Suprapubic skin (tissue), 4 donors: ENCODE data around the gene SLC35E4. TPM values are rescaled to one million over a fixed set of nuclear protein-coding genes. Genes with fewer than 3 reads are reported as not detected.

ENCODE experiments used
- DNase-seq, 2 donors: peaks; one replicate each; pipeline ENCODE4 v3.0.0-alpha.2; 2019; ENCODE audit warnings: low spot score in 2 of 2
- H3K27ac ChIP-seq: fragments of 200-600 bp; sonication (generic); one replicate; pipeline ENCODE4 v1.5.1; 2019
- H3K27me3 ChIP-seq: fragments of 200-600 bp; sonication (generic); one replicate; pipeline ENCODE4 v1.5.1; 2019
- H3K36me3 ChIP-seq: fragments of 200-600 bp; sonication (generic); one replicate; pipeline ENCODE4 v1.5.1; 2019
- H3K4me1 ChIP-seq: fragments of 200-600 bp; sonication (generic); one replicate; pipeline ENCODE4 v1.5.1; 2019
- H3K4me3 ChIP-seq: fragments of 200-600 bp; sonication (generic); one replicate; pipeline ENCODE4 v1.5.1; 2019; ENCODE audit warnings: mild to moderate bottlenecking
- H3K9me3 ChIP-seq: fragments of 200-600 bp; sonication (generic); one replicate; pipeline ENCODE4 v1.5.1; 2019
- EP300 ChIP-seq: sonication (generic); formaldehyde crosslinking; IDR thresholded peaks from one replicate; pipeline ENCODE4 v1.6.1; 2017; ENCODE audit warnings: antibody characterized with exemption
- POLR2A ChIP-seq, 2 donors: fragments of 450-650 bp; IDR thresholded peaks; one replicate each; pipeline ENCODE4 v1.6.1; 2017; ENCODE audit warnings: antibody characterized with exemption in 2 of 2, mild to moderate bottlenecking in 2 of 2, moderate library complexity in 2 of 2
- POLR2AphosphoS5 ChIP-seq, 3 donors: sonication (generic); formaldehyde crosslinking; IDR thresholded peaks; one replicate each; pipeline ENCODE4 v1.6.1; 2017; ENCODE audit warnings: antibody characterized with exemption in 3 of 3
- WGBS: methylation state at CpG from one replicate; pipeline ENCODE4 v1.1.5; 2018; 5-methylcytosine and 5-hydroxymethylcytosine counted together
- total RNA-seq, 4 donors: library from RNA; depleted of rRNA; stranded (reverse); fragments of >200 nt; gene quantifications; one replicate each; pipeline ENCODE4 v1.1.0, GENCODE V29; 2016
- TF ChIP-seq, protein P1 (sequence below), 2 donors: fragments of 200-600 bp in 1 of 2; fragments of 450-650 bp in 1 of 2; sonication (generic) in 1 of 2; IDR thresholded peaks; one replicate each; pipeline ENCODE4 v1.5.1; 2016 to 2019; ENCODE audit warnings: antibody characterized with exemption in 2 of 2, mild to moderate bottlenecking in 1 of 2, moderate library complexity in 1 of 2

The SLC35E4 gene
- total RNA-seq, 4 donors from 2014 or later, result 17.0 to 20.3 (median 18.8) TPM

DNA sequence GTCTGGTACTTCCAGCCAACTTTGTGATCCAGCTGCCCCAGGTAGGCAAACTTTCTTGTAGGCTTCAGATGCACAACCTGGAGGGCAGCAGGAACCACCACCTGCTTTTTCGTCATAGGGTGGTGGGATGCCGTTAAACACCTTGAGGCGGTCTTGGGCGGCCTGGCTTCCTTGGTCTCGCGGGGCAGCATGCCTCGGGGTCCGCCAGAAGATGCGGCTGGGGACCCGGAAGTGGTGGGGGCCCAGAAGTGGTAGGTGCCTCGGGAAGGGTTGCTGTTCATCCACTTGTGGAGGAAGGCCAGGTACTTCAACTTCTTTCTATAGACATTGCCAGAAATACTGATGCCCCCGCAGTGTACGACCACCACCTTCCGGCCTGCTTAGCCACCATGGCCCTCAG is 18.8 kb downstream of the SLC35E4 start:
- Histone ChIP-seq H3K4me1 (peaks cover 3% of the 10 kb centered on the region), H3K27me3 (no peaks in the 10 kb centered on the region), H3K36me3 (peaks cover 4% of the 10 kb centered on the region), H3K4me3 (no peak overlapping the region), H3K9me3 (no peaks in the 10 kb centered on the region), H3K27ac (no peak overlapping the region)
- TF ChIP-seq EP300 (no peak), POLR2AphosphoS5 (IDR thresholded peaks at IDR 0.05) (no peak), POLR2A (IDR thresholded peaks at IDR 0.05) (no peak)
- TF ChIP-seq, protein P1, sequence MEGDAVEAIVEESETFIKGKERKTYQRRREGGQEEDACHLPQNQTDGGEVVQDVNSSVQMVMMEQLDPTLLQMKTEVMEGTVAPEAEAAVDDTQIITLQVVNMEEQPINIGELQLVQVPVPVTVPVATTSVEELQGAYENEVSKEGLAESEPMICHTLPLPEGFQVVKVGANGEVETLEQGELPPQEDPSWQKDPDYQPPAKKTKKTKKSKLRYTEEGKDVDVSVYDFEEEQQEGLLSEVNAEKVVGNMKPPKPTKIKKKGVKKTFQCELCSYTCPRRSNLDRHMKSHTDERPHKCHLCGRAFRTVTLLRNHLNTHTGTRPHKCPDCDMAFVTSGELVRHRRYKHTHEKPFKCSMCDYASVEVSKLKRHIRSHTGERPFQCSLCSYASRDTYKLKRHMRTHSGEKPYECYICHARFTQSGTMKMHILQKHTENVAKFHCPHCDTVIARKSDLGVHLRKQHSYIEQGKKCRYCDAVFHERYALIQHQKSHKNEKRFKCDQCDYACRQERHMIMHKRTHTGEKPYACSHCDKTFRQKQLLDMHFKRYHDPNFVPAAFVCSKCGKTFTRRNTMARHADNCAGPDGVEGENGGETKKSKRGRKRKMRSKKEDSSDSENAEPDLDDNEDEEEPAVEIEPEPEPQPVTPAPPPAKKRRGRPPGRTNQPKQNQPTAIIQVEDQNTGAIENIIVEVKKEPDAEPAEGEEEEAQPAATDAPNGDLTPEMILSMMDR (IDR thresholded peaks at IDR 0.05), result no peak
- no peak for DNase-seq
- WGBS, result 85% methylated on average over 7 of the region's 14 CpGs

DNA sequence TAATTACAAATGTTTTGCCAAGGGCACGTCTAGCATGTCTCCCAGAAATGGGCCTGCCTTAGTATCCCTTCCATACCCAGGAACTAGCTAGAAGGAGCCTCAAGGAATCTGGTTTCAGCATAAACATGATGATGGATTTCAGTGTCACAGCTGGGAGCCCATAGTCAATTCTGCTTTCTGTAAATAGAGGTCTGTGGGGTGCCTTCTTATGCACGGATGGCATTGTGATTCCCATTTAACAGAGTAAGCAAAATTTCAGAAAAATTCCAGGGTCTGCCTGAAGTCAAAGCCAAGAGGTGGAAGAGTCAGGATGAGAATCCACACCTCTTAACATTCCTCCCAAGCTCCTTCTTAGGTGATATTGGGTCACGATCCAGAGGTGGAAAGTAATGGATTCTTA is 20.0 kb downstream of the SLC35E4 start:
- Histone ChIP-seq H3K4me3 (no peak overlapping the region), H3K9me3 (no peaks in the 10 kb centered on the region), H3K36me3 (peaks cover 4% of the 10 kb centered on the region), H3K27me3 (no peaks in the 10 kb centered on the region), H3K27ac (no peak overlapping the region), H3K4me1 (no peaks in the 10 kb centered on the region)
- WGBS, result 75% methylated on average over 3 of the region's 3 CpGs
- no peak for DNase-seq
- TF ChIP-seq, protein P1 (IDR thresholded peaks at IDR 0.05), result no peak
- TF ChIP-seq POLR2AphosphoS5 (IDR thresholded peaks at IDR 0.05) (no peak), POLR2A (IDR thresholded peaks at IDR 0.05) (no peak), EP300 (no peak)

DNA sequence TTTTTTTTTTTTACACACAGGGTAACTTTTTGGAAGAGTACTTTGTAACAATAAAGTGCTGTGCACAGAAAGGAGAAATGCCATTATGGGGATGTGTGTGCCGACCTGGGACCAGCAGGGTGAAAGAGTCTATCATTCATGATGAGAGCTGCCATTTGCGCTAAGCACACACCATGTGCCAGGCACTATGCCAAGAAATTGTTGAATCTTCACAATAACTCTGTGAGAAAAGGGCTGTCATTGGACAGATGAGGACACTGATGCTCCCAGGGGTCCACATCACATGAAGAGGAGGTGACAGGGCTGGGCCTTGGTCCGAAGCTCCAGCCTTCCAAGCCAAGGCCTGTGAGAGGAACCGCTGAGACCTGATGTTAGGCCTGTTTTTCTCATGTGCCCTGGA is 26.5 kb downstream of the SLC35E4 start:
- DNase-seq, result no peak
- Histone ChIP-seq H3K27ac (no peak overlapping the region), H3K27me3 (no peaks in the 10 kb centered on the region), H3K4me3 (no peak overlapping the region), H3K36me3 (peaks cover 21% of the 10 kb centered on the region), H3K4me1 (peaks cover 12% of the 10 kb centered on the region), H3K9me3 (no peaks in the 10 kb centered on the region)
- TF ChIP-seq, protein P1 (IDR thresholded peaks at IDR 0.05), result no peak
- TF ChIP-seq EP300, result no peak
- TF ChIP-seq POLR2A (IDR thresholded peaks at IDR 0.05), result no peak
- no peak for TF ChIP-seq POLR2AphosphoS5 (IDR thresholded peaks at IDR 0.05)
- 91% methylated on average over 4 of the region's 4 CpGs for WGBS

DNA sequence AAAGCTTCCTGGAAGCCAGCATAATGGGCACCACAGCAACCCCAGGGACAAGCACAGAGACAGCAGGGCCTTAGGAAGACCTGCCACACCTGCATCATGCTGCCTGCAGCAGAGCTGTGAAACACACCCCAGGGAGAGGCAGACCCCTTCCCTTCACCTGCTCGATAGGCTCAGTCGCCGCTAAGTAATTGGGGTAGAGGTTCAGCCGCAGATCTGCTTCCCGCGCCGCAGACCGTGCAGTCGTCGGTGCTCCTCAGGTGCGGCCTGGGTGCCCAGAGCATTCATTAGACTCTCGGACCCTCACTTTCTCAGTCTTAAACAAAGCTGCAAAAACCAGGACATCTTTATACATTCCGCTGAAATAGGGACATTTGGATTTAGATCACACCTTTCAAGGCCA is 29.2 kb downstream of the SLC35E4 start:
- Histone ChIP-seq H3K4me3 (no peak overlapping the region), H3K4me1 (peaks cover 21% of the 10 kb centered on the region), H3K27me3 (no peaks in the 10 kb centered on the region), H3K9me3 (no peaks in the 10 kb centered on the region), H3K36me3 (peaks cover 21% of the 10 kb centered on the region), H3K27ac (no peak overlapping the region)
- 95% methylated on average over 13 of the region's 13 CpGs for WGBS
- TF ChIP-seq, protein P1 (IDR thresholded peaks at IDR 0.05), result no peak
- no peak for TF ChIP-seq POLR2A (IDR thresholded peaks at IDR 0.05)
- no peak for TF ChIP-seq POLR2AphosphoS5 (IDR thresholded peaks at IDR 0.05)
- no peak for TF ChIP-seq EP300
- DNase-seq, result no peak

DNA sequence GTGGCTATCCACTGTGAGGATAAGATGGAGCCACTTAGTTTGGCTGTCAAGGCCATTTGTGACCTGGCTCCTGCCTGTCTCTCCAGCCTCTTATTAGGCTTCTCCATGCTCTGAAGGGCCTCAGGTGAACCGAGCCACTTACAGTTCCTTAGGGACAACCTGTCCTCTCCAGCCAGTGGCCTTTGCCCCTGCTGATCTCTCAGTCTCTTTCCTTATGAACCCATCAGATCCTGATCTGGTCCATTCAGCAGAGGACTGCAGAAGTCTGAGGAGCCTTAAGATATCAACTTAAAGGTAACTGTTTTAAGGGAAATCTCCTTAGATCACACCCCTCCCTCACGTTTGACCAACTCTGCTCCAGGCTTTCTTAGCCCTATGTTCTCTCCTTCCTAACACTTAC is 29.7 kb downstream of the SLC35E4 start:
- no peak for DNase-seq
- H3K9me3 ChIP-seq, result no peaks in the 10 kb centered on the region
- no peaks in the 10 kb centered on the region for H3K27me3 ChIP-seq
- TF ChIP-seq POLR2A (IDR thresholded peaks at IDR 0.05) (no peak), EP300 (no peak), POLR2AphosphoS5 (IDR thresholded peaks at IDR 0.05) (no peak)
- TF ChIP-seq, protein P1 (IDR thresholded peaks at IDR 0.05), result no peak
- H3K4me3 ChIP-seq, result no peak overlapping the region
- no peak overlapping the region for H3K27ac ChIP-seq
- H3K4me1 ChIP-seq, result peaks cover 21% of the 10 kb centered on the region
- WGBS, result 73% methylated on average over 2 of the region's 2 CpGs
- peaks cover 21% of the 10 kb centered on the region for H3K36me3 ChIP-seq
